Liver (tissue), 3 donors: Measurements from ENCODE around the gene TNFSF10.

Experiments used
- ATF3 ChIP-seq: IDR thresholded peaks from 2 replicates; pipeline ENCODE4 v1.6.1; 2016; ENCODE audit warnings: antibody characterized with exemption
- CTCF ChIP-seq: fragments of 150-350 bp; IDR thresholded peaks from 2 replicates; pipeline ENCODE4 v1.5.1; 2017; ENCODE audit warnings: improper control_type of control experiment, low read depth, low read length; ENCODE audit not compliant: missing input control
- EGR1 ChIP-seq, 2 donors: IDR thresholded peaks; 2 replicates each; pipeline ENCODE4 v1.6.1; 2016 to 2018; ENCODE audit warnings: antibody characterized with exemption in 2 of 2, low read depth in 2 of 2
- FOXA1 ChIP-seq: IDR thresholded peaks from 2 replicates; pipeline ENCODE4 v1.6.1; 2016; ENCODE audit warnings: antibody characterized with exemption
- FOXA2 ChIP-seq: IDR thresholded peaks from 2 replicates; pipeline ENCODE4 v1.6.1; 2016; ENCODE audit warnings: antibody characterized with exemption
- GABPA ChIP-seq, 2 donors: IDR thresholded peaks in 1 of 2; conservative IDR thresholded peaks in 1 of 2; 2 replicates each; pipeline ENCODE4 v1.6.1; 2016; ENCODE audit warnings: antibody characterized with exemption in 2 of 2, mild to moderate bottlenecking in 1 of 2, moderate library complexity in 1 of 2
- JUND ChIP-seq, 2 donors: IDR thresholded peaks; 2 replicates each; pipeline ENCODE4 v1.6.1; 2016; ENCODE audit warnings: antibody characterized with exemption in 2 of 2
- MAX ChIP-seq: IDR thresholded peaks from 2 replicates; pipeline ENCODE4 v1.6.1; 2016; ENCODE audit warnings: antibody characterized with exemption
- RAD21 ChIP-seq, 2 donors: IDR thresholded peaks; 2 replicates each; pipeline ENCODE4 v1.6.1; 2016; ENCODE audit warnings: antibody characterized with exemption in 2 of 2, mild to moderate bottlenecking in 2 of 2
- REST ChIP-seq: IDR thresholded peaks from 2 replicates; pipeline ENCODE4 v1.6.1; 2016; ENCODE audit warnings: antibody characterized with exemption, mild to moderate bottlenecking
- RXRA ChIP-seq, 2 donors: IDR thresholded peaks; 2 replicates each; pipeline ENCODE4 v1.6.1; 2017 to 2018; ENCODE audit warnings: antibody characterized with exemption in 2 of 2, mild to moderate bottlenecking in 1 of 2
- TAF1 ChIP-seq: conservative IDR thresholded peaks from 2 replicates; pipeline ENCODE4 v1.6.1; 2016; ENCODE audit warnings: antibody characterized with exemption, mild to moderate bottlenecking
- YY1 ChIP-seq: IDR thresholded peaks from 2 replicates; pipeline ENCODE4 v1.6.1; 2016; ENCODE audit warnings: antibody characterized with exemption, mild to moderate bottlenecking
- donor health status: healthy.
- donor health status: healthy.

- TF ChIP-seq ATF3 (no peak), CTCF (no peak), YY1 (no peak), RXRA (IDR thresholded peaks at IDR 0.05) (no peak), EGR1 (IDR thresholded peaks at IDR 0.05; ENCODE audit: low read depth in 2 of 2) (no peak), FOXA1 (no peak), GABPA (IDR thresholded peaks at IDR 0.05 in 1 of 2, conservative IDR thresholded peaks at IDR 0.05 in 1 of 2) (no peak), JUND (IDR thresholded peaks at IDR 0.05) (no peak), REST (no peak), RAD21 (IDR thresholded peaks at IDR 0.05) (peak in 1 of 2 donors; percentile 15), MAX (no peak), FOXA2 (no peak), TAF1 (no peak)
Observed at GRCh38 chr3:172546628-172547214, 23.5 kb upstream of the TNFSF10 start.
